HepG2 (cell line): ENCODE measurements around the gene ABHD17B. TPM values are rescaled to one million over a fixed set of nuclear protein-coding genes. Genes with fewer than 3 reads are reported as not detected.

Experiments
- ARHGAP35 ChIP-seq: sonication (generic); formaldehyde crosslinking; IDR thresholded peaks from 2 replicates; pipeline ENCODE4 v1.9.0; 2022; ENCODE audit warnings: mild to moderate bottlenecking, inconsistent platforms, moderate library complexity, missing genetic modification reagents, borderline replicate concordance
- BORCS8-MEF2B ChIP-seq: sonication (generic); formaldehyde crosslinking; IDR thresholded peaks from 2 replicates; pipeline ENCODE4 v1.8.0; 2022; ENCODE audit warnings: mild to moderate bottlenecking, missing genetic modification reagents
- DNMT1 ChIP-seq: sonication (generic); formaldehyde crosslinking; IDR thresholded peaks from 2 replicates; pipeline ENCODE4 v1.5.1; 2020; ENCODE audit warnings: mild to moderate bottlenecking, missing genetic modification reagents
- FOXA1 ChIP-seq, 2 experiments: fragments of 450-650 bp in 1 of 2; sonication (generic) in 1 of 2; formaldehyde crosslinking in 1 of 2; IDR thresholded peaks; 2 replicates each; pipeline versions ENCODE4 v1.4.0 to v1.6.1; 2016 to 2020; ENCODE audit warnings: missing genetic modification reagents in 1 of 2
- JUND ChIP-seq: sonication (generic); formaldehyde crosslinking; IDR thresholded peaks from 2 replicates; pipeline ENCODE4 v1.8.0; 2022; ENCODE audit warnings: mild to moderate bottlenecking, missing genetic modification reagents
- MLLT10 ChIP-seq: sonication (generic); formaldehyde crosslinking; IDR thresholded peaks from 2 replicates; pipeline ENCODE4 v1.4.0; 2020; ENCODE audit warnings: missing genetic modification reagents
- RFXANK ChIP-seq: IDR thresholded peaks from 2 replicates; pipeline ENCODE4 v1.6.1; 2016
- ZBTB7B ChIP-seq: sonication (generic); formaldehyde crosslinking; IDR thresholded peaks from 2 replicates; pipeline ENCODE4 v1.4.0; 2020; ENCODE audit warnings: missing genetic modification reagents
- polyA plus RNA-seq, 8 experiments: library from polyadenylated mRNA; depleted of rRNA in 3 of 8; stranded (reverse) in 7 of 8; unstranded in 1 of 8; fragments of >200 nt; fragmentation: Illumina TruSeq in 4 of 8; extraction: Trizol in 4 of 8; gene quantifications; 2 replicates each; pipeline versions ENCODE4 v1.2.1 to v1.2.3, GENCODE V29; 2011 to 2016; ENCODE audit warnings: low read depth in 4 of 8, missing spikeins in 1 of 8, mixed read lengths in 1 of 8; ENCODE audit not compliant: insufficient read depth in 1 of 8
- total RNA-seq, 5 experiments: library from RNA; depleted of rRNA; stranded (reverse); fragments of >200 nt; fragmentation: Illumina TruSeq; extraction: Trizol; gene quantifications; 2 replicates each; pipeline ENCODE4 v1.2.3, GENCODE V29; 2016; ENCODE audit warnings: low read depth in 1 of 5
- TF ChIP-seq, protein P1 (sequence below): sonication (generic); formaldehyde crosslinking; IDR thresholded peaks from 2 replicates; pipeline ENCODE4 v1.4.0; 2020; ENCODE audit warnings: mild to moderate bottlenecking, missing genetic modification reagents
- TF ChIP-seq, protein P2 (sequence below): IDR thresholded peaks from 2 replicates; pipeline ENCODE4 v1.6.1; 2016
- TF ChIP-seq, protein P3 (sequence below): sonication (generic); formaldehyde crosslinking; IDR thresholded peaks from 2 replicates; pipeline ENCODE4 v1.9.0; 2021; ENCODE audit warnings: mild to moderate bottlenecking, missing genetic modification reagents

ABHD17B gene
- total and polyA plus RNA-seq, 2 of the 13 experiments (the other 11 are each of a cell fraction or from before 2014, with no cell fraction given), result 11.3 to 22.0 TPM

DNA sequence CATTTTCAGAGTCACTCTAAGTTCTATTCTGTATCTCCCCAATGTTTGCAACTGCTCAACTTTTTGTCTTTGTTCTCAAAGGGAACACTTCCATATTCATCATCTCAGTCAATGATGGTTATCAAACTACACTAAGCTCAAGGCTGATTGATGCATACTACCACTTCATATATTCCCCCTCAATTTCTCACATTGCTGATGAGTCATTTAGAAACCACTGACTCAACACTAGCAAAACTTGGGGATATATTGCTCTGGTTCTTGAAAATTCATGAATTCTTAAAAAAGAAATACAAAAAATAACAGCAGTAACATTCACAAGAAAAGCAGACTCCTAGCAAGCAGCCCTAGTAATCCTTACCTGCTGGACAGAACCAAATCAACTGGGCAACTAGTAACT is 52.2 kb downstream of the ABHD17B start (continued):
- TF ChIP-seq, protein P1, sequence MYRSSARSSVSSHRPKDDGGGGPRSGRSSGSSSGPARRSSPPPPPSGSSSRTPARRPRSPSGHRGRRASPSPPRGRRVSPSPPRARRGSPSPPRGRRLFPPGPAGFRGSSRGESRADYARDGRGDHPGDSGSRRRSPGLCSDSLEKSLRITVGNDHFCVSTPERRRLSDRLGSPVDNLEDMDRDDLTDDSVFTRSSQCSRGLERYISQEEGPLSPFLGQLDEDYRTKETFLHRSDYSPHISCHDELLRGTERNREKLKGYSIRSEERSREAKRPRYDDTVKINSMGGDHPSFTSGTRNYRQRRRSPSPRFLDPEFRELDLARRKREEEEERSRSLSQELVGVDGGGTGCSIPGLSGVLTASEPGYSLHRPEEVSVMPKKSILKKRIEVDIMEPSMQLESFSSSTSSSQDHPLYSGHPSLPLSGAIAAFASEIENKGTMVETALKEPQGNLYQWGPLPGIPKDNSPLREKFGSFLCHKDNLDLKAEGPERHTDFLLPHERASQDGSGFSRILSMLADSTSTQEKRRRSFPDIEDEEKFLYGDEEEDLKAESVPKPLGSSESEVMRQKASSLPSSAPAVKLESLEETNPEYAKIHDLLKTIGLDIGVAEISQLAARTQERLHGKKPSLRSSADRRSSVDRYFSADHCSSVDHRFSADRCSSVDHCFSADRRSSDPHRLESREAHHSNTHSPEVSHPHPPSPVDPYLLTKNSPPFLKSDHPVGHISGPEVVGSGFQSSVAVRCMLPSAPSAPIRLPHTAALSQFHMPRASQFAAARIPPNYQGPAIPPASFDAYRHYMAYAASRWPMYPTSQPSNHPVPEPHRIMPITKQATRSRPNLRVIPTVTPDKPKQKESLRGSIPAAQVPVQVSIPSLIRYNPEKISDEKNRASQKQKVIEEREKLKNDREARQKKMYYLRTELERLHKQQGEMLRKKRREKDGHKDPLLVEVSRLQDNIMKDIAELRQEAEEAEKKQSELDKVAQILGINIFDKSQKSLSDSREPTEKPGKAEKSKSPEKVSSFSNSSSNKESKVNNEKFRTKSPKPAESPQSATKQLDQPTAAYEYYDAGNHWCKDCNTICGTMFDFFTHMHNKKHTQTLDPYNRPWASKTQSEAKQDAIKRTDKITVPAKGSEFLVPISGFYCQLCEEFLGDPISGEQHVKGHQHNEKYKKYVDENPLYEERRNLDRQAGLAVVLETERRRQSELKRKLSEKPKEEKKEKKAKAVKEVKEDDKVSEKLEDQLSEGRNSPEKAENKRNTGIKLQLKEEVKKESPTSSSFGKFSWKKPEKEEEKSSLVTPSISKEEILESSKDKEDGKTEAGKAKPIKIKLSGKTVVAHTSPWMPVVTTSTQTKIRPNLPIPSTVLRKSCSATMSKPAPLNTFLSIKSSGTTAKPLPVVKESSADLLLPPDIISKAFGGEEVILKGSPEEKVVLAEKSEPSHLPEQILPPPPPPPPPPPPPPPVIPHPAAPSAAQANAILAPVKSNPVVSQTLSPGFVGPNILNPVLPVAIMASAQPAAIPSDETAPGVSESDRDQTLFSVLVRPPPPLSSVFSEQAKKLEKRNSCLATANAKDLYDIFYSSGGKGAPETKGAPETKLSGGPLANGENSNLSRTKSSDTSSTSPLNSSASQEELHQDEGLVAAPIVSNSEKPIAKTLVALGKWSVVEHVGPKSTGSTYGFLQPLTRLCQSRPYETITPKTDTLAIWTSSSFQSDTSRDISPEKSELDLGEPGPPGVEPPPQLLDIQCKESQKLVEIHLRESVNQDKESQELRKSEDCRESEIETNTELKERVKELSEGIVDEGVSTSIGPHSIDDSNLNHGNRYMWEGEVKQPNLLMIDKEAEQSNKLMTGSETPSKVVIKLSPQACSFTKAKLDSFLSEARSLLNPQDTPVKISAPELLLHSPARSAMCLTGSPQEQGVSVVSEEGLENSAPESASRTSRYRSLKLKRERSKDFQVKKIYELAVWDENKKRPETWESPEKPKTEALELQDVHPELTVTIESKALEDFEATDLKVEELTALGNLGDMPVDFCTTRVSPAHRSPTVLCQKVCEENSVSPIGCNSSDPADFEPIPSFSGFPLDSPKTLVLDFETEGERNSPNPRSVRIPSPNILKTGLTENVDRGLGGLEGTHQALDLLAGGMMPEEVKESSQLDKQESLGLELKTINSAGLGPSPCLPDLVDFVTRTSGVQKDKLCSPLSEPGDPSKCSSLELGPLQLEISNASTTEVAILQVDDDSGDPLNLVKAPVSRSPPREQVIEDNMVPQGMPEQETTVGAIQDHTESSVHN (CRISPR knock-in tag), result no peak
- TF ChIP-seq, protein P2, sequence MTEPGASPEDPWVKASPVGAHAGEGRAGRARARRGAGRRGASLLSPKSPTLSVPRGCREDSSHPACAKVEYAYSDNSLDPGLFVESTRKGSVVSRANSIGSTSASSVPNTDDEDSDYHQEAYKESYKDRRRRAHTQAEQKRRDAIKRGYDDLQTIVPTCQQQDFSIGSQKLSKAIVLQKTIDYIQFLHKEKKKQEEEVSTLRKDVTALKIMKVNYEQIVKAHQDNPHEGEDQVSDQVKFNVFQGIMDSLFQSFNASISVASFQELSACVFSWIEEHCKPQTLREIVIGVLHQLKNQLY (CRISPR knock-in tag), result no peak
- TF ChIP-seq ARHGAP35 (CRISPR knock-in tag), result no peak
- no peak for TF ChIP-seq JUND (CRISPR knock-in tag)
- TF ChIP-seq MLLT10 (CRISPR knock-in tag), result no peak
- TF ChIP-seq ZBTB7B (CRISPR knock-in tag), result no peak
- TF ChIP-seq RFXANK (CRISPR knock-in tag), result no peak
- TF ChIP-seq FOXA1 (IDR thresholded peaks at IDR 0.05), result no peak
- TF ChIP-seq FOXA1 (CRISPR knock-in tag; IDR thresholded peaks at IDR 0.05), result no peak
- no peak for TF ChIP-seq DNMT1 (CRISPR knock-in tag)
- no peak for TF ChIP-seq BORCS8-MEF2B (CRISPR knock-in tag)
- TF ChIP-seq, protein P3, sequence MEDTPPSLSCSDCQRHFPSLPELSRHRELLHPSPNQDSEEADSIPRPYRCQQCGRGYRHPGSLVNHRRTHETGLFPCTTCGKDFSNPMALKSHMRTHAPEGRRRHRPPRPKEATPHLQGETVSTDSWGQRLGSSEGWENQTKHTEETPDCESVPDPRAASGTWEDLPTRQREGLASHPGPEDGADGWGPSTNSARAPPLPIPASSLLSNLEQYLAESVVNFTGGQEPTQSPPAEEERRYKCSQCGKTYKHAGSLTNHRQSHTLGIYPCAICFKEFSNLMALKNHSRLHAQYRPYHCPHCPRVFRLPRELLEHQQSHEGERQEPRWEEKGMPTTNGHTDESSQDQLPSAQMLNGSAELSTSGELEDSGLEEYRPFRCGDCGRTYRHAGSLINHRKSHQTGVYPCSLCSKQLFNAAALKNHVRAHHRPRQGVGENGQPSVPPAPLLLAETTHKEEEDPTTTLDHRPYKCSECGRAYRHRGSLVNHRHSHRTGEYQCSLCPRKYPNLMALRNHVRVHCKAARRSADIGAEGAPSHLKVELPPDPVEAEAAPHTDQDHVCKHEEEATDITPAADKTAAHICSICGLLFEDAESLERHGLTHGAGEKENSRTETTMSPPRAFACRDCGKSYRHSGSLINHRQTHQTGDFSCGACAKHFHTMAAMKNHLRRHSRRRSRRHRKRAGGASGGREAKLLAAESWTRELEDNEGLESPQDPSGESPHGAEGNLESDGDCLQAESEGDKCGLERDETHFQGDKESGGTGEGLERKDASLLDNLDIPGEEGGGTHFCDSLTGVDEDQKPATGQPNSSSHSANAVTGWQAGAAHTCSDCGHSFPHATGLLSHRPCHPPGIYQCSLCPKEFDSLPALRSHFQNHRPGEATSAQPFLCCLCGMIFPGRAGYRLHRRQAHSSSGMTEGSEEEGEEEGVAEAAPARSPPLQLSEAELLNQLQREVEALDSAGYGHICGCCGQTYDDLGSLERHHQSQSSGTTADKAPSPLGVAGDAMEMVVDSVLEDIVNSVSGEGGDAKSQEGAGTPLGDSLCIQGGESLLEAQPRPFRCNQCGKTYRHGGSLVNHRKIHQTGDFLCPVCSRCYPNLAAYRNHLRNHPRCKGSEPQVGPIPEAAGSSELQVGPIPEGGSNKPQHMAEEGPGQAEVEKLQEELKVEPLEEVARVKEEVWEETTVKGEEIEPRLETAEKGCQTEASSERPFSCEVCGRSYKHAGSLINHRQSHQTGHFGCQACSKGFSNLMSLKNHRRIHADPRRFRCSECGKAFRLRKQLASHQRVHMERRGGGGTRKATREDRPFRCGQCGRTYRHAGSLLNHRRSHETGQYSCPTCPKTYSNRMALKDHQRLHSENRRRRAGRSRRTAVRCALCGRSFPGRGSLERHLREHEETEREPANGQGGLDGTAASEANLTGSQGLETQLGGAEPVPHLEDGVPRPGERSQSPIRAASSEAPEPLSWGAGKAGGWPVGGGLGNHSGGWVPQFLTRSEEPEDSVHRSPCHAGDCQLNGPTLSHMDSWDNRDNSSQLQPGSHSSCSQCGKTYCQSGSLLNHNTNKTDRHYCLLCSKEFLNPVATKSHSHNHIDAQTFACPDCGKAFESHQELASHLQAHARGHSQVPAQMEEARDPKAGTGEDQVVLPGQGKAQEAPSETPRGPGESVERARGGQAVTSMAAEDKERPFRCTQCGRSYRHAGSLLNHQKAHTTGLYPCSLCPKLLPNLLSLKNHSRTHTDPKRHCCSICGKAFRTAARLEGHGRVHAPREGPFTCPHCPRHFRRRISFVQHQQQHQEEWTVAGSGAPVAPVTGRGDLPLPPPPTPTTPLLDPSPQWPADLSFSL (CRISPR knock-in tag), result no peak
- TF ChIP-seq, all 625 proteins: peak for 0
